Measurements from ENCODE around the gene REPS1. TPM values are rescaled to one million over a fixed set of nuclear protein-coding genes. Genes with fewer than 3 reads are reported as not detected.

The REPS1 gene
- total RNA-seq, 1 experiment from 2014 or later: 27.0 TPM

GRCh38 chr6:138925806-138926205, 62.2 kb downstream of the REPS1 start:
- DNase-seq (ENCODE audit: low read depth): no peak

- no peak for DNase-seq (ENCODE audit: low read depth)
Measured at GRCh38 chr6:138923561-138923960, 64.5 kb downstream of the REPS1 start.

DNA sequence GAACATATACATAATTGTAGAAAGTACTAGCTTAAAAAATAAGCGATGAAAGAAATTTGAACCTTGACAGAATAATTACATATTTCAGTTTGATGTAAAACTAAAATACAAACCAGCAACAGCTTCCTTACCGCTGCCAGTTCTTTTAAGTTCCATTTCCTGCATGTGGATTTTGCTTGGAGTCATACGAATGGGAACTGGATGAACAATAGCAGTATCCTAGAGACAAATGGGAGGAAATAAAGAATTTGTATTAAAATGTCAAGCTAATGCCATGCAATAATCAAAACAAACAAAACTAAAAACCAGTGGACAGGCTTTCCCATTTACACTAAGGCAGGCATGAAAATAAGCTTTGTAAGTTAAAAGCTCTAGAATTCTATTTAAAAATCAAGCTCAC, 67.1 kb downstream of the REPS1 start:
- no peak for DNase-seq (ENCODE audit: low read depth)

DNA sequence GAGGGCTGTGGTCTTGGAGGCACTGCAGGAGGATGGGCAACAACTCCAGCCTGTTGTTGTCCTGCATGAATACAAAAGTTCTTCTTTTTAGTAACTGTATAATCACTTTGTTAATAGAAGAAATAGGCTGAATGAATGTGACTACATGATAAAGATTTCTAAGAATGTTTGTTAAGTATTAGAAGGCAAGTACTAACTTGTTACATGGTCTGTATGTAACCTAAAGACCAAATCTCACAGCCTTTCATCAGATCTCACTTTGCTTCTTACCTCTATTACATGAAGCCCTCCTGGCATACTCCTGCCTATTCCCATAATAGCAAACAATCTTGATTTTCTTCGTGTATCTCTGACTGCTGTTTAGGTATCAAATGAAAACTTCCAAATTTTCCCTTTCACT, 73.4 kb downstream of the REPS1 start:
- DNase-seq (ENCODE audit: low read depth): no peak

GRCh38 chr6:138912308-138912707, 75.7 kb downstream of the REPS1 start:
- DNase-seq (ENCODE audit: low read depth): no peak

- DNase-seq (ENCODE audit: low read depth): no peak
Measured at GRCh38 chr6:138909975-138910374, 78.1 kb downstream of the REPS1 start.

DNA sequence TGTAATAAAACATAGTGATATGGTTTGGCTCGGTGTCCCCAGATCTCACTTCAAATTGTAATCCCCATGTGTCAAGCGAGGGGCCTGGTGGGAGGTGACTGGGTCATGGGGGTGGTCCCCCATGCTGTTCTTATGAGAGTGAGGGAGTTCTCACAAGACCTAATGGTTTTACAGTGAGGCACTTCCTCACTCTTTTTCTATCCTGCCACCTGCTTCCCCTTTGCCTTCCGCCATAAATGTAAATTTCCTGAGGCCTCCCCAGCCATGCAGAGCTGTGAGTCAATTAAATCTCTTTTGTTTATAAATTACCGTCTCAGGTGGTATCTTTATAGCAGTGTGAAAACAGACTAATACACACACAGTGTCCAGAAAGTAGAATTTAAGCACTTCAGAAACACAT, 78.5 kb downstream of the REPS1 start:
- no peak for DNase-seq (ENCODE audit: low read depth)

GRCh38 chr6:138907167-138907566, 80.9 kb downstream of the REPS1 start:
- DNase-seq (ENCODE audit: low read depth): no peak

GRCh38 chr6:138897031-138897430, 91.0 kb downstream of the REPS1 start:
- no peak for DNase-seq (ENCODE audit: low read depth)

DNA sequence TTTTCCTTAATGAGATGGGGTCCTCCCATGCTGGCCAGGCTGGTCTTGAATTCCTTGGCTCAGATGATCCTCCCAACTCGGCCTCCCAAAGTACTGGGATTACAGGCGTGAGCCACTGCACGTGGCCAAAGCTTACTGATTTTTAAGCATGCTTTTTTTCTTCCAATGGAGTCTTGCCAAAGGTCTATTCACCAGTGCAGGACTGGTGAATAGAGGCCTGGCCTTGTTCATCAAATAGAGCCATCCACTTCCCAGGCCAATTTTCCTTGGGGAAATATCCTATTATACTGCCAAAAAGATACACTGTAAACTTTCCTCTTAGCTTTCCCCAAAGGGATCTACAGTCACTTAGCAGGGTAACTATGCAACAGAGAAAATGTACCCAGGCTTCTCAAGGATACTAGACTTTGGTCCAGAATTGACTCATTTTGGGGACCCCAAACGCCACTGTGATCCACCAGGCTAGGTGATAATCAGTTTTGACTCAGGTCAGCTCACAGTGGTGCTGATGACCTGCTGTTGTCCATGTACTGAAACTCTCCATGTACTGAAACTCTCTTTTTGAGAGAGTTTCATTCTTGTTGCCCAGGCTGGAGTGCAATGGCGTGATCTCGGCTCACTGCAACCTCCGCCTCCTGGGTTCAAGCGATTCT, 91.8 kb downstream of the REPS1 start:
- no peak for DNase-seq (ENCODE audit: low read depth)

DNA sequence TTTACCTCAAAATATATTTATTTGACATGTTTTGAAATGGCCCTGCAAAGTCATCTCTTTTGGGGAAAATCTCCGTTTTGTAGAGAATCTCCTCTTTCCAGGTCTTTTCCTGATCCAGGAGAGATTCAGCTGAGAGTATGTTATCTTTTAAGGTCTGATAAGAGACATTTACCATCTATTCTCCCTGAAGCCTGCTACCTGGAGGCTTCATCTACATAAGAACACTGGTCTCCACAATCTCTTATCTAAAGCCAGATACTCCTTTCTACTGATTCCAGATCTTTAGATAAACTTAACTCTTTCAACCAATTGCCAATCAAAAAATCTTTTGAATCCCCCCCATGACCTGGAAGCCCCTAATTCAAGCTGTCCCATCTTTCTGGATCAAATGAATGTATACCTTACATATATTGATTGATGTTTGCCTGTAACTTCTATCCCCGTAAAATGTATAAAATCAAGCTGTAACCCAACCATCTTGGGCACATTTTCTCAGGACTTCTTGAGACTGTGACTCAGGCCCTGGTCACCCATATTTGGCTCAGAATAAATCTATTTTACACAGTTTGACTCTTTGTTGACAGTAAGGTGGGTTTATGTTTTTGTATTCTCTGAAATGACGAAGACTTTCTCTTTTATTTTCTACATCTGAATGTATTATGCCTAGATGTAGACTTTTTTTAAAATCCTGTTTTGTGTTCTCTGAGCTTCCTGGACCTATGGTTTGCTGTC, 96.6 kb downstream of the REPS1 start:
- DNase-seq (ENCODE audit: low read depth): no peak

- DNase-seq (ENCODE audit: low read depth): no peak
Measured at GRCh38 chr6:138885156-138885819, 102.8 kb downstream of the REPS1 start.

DNA sequence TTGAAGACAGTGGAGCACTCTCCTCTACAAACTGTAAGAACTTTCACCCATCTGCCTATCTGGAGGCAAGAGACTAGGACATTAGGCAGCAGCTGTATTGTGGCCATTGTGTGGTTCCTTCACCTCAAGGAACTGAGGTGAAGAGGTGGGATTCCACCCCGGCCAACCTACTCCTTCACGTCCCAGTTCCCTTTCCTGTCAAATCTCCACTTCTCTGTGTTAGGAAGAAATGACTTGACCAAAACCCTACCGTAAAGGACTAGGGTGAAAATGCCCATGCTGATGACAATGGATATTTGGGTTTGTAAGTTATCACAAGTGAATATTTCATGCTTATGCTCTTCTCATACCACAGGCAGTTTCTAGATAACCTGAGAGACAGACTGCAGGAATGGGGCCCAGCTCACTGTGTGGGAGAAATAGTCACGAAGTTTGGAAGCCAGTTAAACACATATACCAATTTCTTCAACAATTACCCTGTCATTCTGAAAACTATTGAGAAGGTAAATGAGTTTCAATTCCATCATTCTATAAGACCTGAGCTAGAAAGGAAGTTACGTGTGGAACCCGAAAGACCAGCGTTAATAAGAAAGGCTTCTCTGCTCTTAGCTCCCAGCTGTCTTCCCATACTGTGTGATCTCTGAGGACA, 105.6 kb downstream of the REPS1 start:
- no peak for DNase-seq (ENCODE audit: low read depth)

GRCh38 chr6:138873191-138873590, 114.9 kb downstream of the REPS1 start:
- no peak for DNase-seq (ENCODE audit: low read depth)

DNA sequence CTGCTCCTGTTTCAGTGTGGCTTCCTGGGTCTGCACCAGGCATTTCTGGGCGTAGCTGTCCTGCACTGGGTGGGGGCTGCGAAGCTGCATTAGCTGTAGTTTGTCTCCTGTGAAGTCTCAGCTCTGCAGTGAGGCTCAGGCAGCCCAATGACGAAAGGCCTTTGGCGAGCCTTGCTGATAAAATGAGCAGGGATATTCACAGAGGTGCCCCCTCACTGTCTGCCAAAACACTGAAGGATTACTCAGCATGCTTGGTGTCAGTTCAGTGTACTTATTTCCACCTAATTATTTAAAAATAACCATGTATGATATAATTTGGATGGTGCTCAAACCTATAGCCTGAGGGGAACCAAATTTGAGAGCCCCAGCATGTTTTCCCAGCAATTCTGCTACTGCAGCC, 118.7 kb downstream of the REPS1 start:
- DNase-seq (ENCODE audit: low read depth): no peak

- no peak for DNase-seq (ENCODE audit: low read depth)
Measured at GRCh38 chr6:138868181-138868580, 119.9 kb downstream of the REPS1 start.

DNA sequence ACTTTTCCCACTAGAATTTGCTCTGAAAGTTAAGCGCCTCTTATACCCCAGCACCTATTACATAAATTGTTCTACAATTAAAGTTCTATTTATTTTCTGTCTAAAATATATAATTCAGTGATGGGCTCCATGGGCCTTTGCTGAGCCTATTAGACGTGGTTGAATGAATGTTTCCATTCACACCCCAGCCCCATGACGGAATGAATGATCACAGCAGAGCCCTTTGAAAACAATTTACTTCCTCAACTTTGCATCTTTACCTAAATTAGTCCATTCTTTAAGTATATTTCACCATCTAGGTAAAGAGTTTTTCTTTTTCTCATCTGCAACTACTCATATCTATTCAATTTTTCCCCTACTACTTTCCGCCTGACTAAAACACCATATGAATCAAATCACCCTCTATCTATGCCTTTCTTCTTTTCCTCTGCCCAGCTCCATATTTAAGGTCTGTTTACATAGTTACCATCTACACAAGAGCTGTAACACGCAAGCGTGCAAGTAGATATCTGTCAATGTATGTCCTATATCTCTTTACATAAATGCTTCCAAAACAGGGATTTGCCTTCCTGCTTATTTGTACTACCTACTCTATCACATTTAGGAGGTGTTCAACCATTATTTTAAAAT, 122.5 kb downstream of the REPS1 start:
- DNase-seq (ENCODE audit: low read depth): no peak

GRCh38 chr6:138864343-138864890, 123.6 kb downstream of the REPS1 start:
- DNase-seq (ENCODE audit: low read depth): peak; percentile 19

GRCh38 chr6:138863321-138863720, 124.7 kb downstream of the REPS1 start:
- DNase-seq (ENCODE audit: low read depth): no peak

DNA sequence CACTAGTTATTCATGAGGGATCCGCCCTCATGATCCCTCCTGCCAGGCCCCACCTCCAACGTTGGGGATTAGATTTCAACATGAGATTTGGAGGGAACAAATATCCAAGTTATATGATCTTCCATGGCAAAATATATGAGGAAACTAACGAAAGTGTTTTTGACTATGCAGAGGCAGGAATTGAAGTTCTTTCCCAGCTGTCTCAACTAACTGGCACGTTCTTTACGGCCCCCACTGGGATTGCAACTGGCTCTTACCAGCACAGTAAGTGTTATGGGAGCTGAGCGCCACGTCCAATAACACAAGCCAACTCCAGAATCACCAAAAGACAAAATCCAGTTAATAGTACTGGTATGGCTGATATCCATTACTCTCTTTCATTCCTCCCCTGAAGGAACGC, 125.6 kb downstream of the REPS1 start:
- DNase-seq (ENCODE audit: low read depth): no peak

- DNase-seq (ENCODE audit: low read depth): no peak
Measured at GRCh38 chr6:138857775-138858174, 130.3 kb downstream of the REPS1 start.

- no peak for DNase-seq (ENCODE audit: low read depth)
Measured at GRCh38 chr6:138856654-138857053, 131.4 kb downstream of the REPS1 start.

Data from RPMI7951 (cell line).